Activated T-cell treated with anti-CD3 and anti-CD28 coated beads for 4 hours (primary cell): ENCODE data around the gene PHLPP2.
"Not testable (repeated sequence)": the region's sequence is repeated elsewhere in the genome, so short reads cannot be mapped to it uniquely, and the experiment has no call there.

ENCODE experiments used
- DNase-seq: peaks from one replicate; pipeline ENCODE4 v3.0.0-alpha.2; 2020

Gene PHLPP2

DNA sequence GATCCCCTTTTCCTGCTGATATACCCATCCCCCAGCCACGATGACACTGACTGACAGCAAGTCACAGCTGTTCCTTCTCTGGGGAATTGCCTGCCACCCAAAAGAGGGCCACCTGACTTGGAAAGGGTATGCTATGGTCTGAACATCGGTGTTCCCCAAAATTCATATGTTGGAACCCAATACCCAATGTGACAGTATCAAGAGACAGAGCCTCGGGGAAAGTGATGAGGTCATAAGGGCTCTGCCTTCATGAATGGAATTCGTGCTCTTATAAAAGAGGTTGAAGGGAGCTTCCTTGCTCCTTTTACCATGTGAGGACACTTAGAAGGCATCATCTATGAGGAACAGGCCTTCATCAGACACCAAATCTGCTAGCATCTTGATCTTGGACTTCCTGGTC, 106.1 kb downstream of the PHLPP2 start:
- DNase-seq, result no peak

- DNase-seq, result not testable (repeated sequence)
Measured at GRCh38 chr16:71614956-71615355, 109.5 kb downstream of the PHLPP2 start.

DNA sequence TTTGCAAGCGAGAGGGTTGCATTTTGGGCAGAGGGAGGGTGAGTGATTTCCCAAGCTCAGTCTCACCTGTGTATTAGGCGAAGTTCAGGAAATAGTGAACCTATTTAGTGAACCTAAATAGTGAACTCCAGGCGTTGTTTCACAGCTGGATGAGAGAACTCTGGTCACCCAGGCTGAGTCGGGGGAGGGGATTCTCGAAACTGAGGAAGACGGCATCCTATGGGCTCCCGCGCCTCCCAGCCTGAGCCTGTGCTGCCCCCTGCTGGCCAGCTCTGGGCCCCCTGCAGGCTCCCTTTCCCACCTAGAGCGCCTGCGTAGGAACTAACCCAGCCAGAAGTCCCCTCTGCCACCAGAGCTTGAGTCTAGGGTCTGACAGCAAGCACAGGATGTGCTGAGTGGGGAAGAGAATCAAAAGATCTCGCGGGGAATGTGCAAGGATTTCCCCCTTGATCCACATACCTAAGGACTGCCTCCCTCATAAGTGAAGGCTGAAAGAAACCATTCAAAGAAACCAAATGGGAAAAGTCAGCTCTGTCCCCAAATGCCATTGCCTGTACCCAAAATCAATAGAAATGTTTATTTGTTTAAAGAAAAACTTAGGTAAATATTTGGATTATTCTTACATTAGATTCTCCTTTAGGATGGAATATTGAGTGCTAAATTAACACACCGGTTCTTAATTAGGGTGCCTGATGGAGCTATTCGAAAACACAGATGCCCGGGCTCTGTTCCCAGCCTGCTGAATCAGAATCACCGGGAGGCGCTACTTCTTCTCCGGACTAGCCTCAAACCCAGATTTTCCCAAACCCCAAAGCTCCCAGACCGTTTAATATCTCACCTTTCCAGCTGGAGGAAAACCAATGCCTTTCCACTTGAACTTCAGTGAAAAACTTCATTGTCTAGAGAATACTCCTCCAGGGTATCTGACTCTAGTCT, 113.3 kb downstream of the PHLPP2 start:
- peak; percentile 68 for DNase-seq

GRCh38 chr16:71610447-71610846, 114.1 kb downstream of the PHLPP2 start:
- DNase-seq, result no peak

GRCh38 chr16:71609066-71609465, 115.4 kb downstream of the PHLPP2 start:
- DNase-seq, result no peak

DNA sequence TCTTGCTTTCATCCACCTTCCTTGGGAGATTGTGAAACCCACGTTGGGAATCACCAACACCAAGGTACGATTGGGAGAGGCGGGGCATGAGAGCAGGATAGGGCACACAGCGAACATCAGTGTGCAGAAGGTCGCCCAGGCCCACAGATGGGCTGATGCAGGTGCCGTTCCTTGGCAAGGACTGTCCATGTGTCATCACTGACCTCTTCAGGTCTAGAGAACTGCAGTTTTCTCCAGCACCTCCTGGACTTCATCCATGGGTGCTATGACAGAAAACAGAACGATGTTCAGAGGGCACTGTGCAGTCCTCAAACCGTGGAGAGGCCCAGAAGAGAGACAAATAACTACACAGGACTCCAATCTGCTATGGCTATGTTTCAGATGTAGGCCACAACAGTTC, 123.7 kb downstream of the PHLPP2 start:
- DNase-seq, result no peak

DNA sequence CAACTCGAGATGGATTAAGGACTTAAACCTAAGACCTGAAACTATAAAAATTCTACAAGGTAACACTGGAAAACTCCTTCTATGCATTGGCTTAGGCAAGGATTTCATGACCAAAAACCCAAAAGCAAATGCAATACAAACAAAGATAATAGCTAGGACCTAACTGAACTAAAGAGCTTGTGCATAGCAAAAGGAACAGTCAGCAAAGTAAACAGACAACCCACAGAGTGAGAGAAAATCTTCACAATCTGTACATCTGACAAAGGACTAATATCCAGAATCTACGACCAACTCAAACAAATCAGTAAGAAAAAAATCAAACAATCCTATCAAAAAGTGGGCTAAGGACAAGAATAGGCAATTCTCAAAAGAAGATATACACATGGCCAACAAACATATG, 126.1 kb downstream of the PHLPP2 start:
- DNase-seq, result not testable (repeated sequence)

DNA sequence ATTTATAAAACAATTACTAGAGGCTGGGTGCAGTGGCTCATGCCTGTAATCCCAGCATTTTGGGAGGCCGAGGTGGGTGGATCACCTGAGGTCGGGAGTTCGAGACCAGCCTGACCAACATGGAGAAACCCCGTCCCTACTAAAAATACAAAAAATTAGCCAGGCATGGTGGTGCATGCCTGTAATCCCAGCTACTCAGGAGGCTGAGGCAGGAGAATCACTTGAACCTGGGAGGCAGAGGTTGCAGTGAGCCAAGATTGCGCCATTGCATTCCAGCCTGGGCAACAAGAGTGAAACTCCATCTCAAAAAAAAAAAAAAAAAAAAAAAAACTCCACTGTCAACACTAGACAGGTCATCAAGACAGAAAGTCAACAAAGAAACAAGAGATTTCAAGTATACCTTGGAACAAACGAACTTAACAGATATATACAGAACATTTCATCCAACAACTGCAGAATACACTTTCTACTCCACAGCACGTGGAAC, 129.1 kb downstream of the PHLPP2 start:
- DNase-seq, result not testable (repeated sequence)
